CD4-positive, CD25-positive, alpha-beta regulatory T cell (primary cell): ENCODE data around the gene CCR1. TPM values are rescaled to one million over a fixed set of nuclear protein-coding genes. Genes with fewer than 3 reads are reported as not detected.

Experiments used
- ATAC-seq, 2 donors: fragments of 150-1000 bp; cut with Tn5 transposase; one replicate each; pipeline ENCODE4 v1.10.0; 2021; ENCODE audit warnings: low read depth in 2 of 2, moderate number of reproducible peaks in 2 of 2, moderate library complexity in 1 of 2
- DNase-seq, 3 donors: peaks; one replicate each; pipeline versions ENCODE4 v3.0.0 to v3.0.0-alpha.2; 2012 to 2022; ENCODE audit warnings: mixed read lengths in 1 of 3
- H3K27ac ChIP-seq: one replicate; pipeline ENCODE4 v1.7.0; 2013; ENCODE audit warnings: mild to moderate bottlenecking, low read length; ENCODE audit not compliant: insufficient read depth, poor library complexity, severe bottlenecking
- H3K27me3 ChIP-seq: one replicate; pipeline ENCODE4 v1.7.0; 2013; ENCODE audit warnings: low read length; ENCODE audit not compliant: control insufficient read depth, insufficient read depth
- H3K36me3 ChIP-seq: one replicate; pipeline ENCODE4 v1.7.0; 2013; ENCODE audit warnings: mild to moderate bottlenecking, low read length, moderate library complexity; ENCODE audit not compliant: control insufficient read depth, insufficient read depth
- H3K4me1 ChIP-seq: 2 replicates; pipeline ENCODE4 v1.7.0; 2013; ENCODE audit warnings: mild to moderate bottlenecking, low read length; ENCODE audit not compliant: insufficient read depth, control insufficient read depth, poor library complexity, severe bottlenecking
- H3K4me3 ChIP-seq: one replicate; pipeline ENCODE4 v1.7.0; 2013; ENCODE audit warnings: low read depth, mild to moderate bottlenecking, low read length, moderate library complexity
- H3K9me3 ChIP-seq, 2 experiments: 1 replicate in 1 of 2; 2 replicates in 1 of 2; pipeline ENCODE4 v1.7.0; 2013; ENCODE audit warnings: low read length in 2 of 2, mild to moderate bottlenecking in 1 of 2, moderate library complexity in 1 of 2; ENCODE audit not compliant: control insufficient read depth in 2 of 2
- H3K27ac Mint-ChIP-seq, 3 donors: one replicate each; pipeline ENCODE4 v1.8.0; 2020 to 2022; ENCODE audit warnings: mild to moderate bottlenecking in 3 of 3, mixed read lengths in 3 of 3, moderate library complexity in 2 of 3
- H3K27me3 Mint-ChIP-seq: one replicate; pipeline ENCODE4 v1.8.0; 2022; ENCODE audit warnings: mild to moderate bottlenecking, mixed read lengths
- H3K36me3 Mint-ChIP-seq: one replicate; pipeline ENCODE4 v1.8.0; 2020; ENCODE audit warnings: mixed read lengths
- H3K4me1 Mint-ChIP-seq, 4 donors: one replicate each; pipeline ENCODE4 v1.8.0; 2020 to 2022; ENCODE audit warnings: mixed read lengths in 4 of 4, mild to moderate bottlenecking in 1 of 4
- H3K4me3 Mint-ChIP-seq, 4 donors: one replicate each; pipeline ENCODE4 v1.8.0; 2020 to 2022; ENCODE audit warnings: mild to moderate bottlenecking in 4 of 4, mixed read lengths in 4 of 4, moderate library complexity in 3 of 4
- H3K9me3 Mint-ChIP-seq, 7 donors: one replicate each; pipeline ENCODE4 v1.8.0; 2020 to 2022; ENCODE audit warnings: mixed read lengths in 7 of 7, mild to moderate bottlenecking in 3 of 7, moderate library complexity in 2 of 7
- polyA plus RNA-seq, 4 donors: library from polyadenylated mRNA; unstranded; fragments of 300-500 nt; fragmentation: Illumina TruSeq; gene quantifications; one replicate each; pipeline ENCODE4 v1.2.3, GENCODE V29; 2021
- total RNA-seq: library from RNA; stranded (reverse); gene quantifications from one replicate; pipeline ENCODE4 v1.2.3, GENCODE V29; 2022

The CCR1 gene
- total and polyA plus RNA-seq, 5 donors from 2014 or later, result 0.11 to 1.0 (median 0.25) TPM; not detected in 1

- no peak overlapping the region for H3K4me3 Mint-ChIP-seq
- H3K4me3 ChIP-seq, result no peak overlapping the region
- H3K9me3 Mint-ChIP-seq, result peaks cover 0 to 3% (median 0%) of the 10 kb centered on the region in 7 donors
- no peaks in the 10 kb centered on the region for H3K27me3 Mint-ChIP-seq
- no peaks in the 10 kb centered on the region for H3K4me1 ChIP-seq
- H3K4me1 Mint-ChIP-seq, result peaks cover 0 to 7% (median 2%) of the 10 kb centered on the region in 4 donors
- H3K27ac Mint-ChIP-seq, result no peak overlapping the region
- H3K27ac ChIP-seq, result no peak overlapping the region
- no peaks in the 10 kb centered on the region for H3K27me3 ChIP-seq
- no peaks in the 10 kb centered on the region for H3K36me3 ChIP-seq
- no peaks in the 10 kb centered on the region for H3K9me3 ChIP-seq
- no peaks in the 10 kb centered on the region for H3K36me3 Mint-ChIP-seq
- DNase-seq, result no peak
- no peak for ATAC-seq
Observed at GRCh38 chr3:46200790-46201189, 7.3 kb downstream of the CCR1 start.

GRCh38 chr3:46200211-46200610 is 7.9 kb downstream of the CCR1 start:
- Mint-ChIP-seq H3K27ac (no peak overlapping the region), H3K4me1 (peaks cover 0 to 4% (median 2%) of the 10 kb centered on the region in 4 donors), H3K36me3 (no peaks in the 10 kb centered on the region), H3K27me3 (no peaks in the 10 kb centered on the region), H3K9me3 (peaks cover 0 to 4% (median 2%) of the 10 kb centered on the region in 7 donors), H3K4me3 (no peak overlapping the region)
- Histone ChIP-seq H3K36me3 (no peaks in the 10 kb centered on the region), H3K27me3 (no peaks in the 10 kb centered on the region), H3K4me3 (no peak overlapping the region), H3K4me1 (no peaks in the 10 kb centered on the region), H3K27ac (no peak overlapping the region), H3K9me3 (no peaks in the 10 kb centered on the region)
- ATAC-seq (no peak), DNase-seq (no peak)

DNA sequence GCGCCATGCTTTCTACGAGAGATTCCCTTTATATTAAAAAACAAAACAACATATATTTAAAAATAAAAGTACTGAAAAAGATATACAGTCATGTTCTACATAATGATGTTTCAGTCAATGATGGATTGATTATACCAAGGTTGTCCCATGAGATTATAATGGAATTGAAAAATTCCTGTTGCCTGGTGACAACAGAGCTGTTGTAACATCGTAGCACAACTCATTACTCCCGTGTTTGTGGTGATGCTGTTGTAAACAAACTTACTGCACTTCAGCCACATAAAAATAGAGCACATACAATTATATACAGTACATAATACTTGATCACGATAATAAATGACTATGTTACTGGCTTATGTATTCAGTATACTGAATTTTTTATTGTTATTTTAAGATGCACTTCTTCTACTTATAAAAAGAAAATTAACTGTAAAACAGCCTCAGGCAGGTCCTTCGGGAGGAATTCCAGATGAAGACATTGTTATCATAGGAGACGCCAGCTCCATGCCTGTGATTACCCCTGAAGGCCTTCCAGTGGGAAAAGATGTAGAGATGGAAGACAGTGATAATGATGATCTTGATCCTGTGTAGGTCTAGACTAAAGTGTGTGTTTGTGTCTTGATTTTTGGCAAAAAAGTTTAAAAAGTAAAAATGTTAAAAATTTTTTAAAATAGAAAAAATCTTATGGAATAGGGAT is 11.7 kb downstream of the CCR1 start:
- DNase-seq (no peak), ATAC-seq (no peak)
- Mint-ChIP-seq H3K27me3 (peaks cover 13% of the 10 kb centered on the region), H3K4me3 (no peak overlapping the region), H3K27ac (peak overlapping the region in 1 of 3 donors; percentile 29), H3K36me3 (peaks cover 4% of the 10 kb centered on the region), H3K4me1 (no peaks in the 10 kb centered on the region), H3K9me3 (peaks cover 0 to 25% (median 13%) of the 10 kb centered on the region in 7 donors)
- Histone ChIP-seq H3K27me3 (peaks cover 3% of the 10 kb centered on the region), H3K9me3 (peaks cover 16 to 17% of the 10 kb centered on the region in 2 experiments), H3K27ac (no peak overlapping the region), H3K36me3 (no peaks in the 10 kb centered on the region), H3K4me1 (no peaks in the 10 kb centered on the region), H3K4me3 (no peak overlapping the region)

DNA sequence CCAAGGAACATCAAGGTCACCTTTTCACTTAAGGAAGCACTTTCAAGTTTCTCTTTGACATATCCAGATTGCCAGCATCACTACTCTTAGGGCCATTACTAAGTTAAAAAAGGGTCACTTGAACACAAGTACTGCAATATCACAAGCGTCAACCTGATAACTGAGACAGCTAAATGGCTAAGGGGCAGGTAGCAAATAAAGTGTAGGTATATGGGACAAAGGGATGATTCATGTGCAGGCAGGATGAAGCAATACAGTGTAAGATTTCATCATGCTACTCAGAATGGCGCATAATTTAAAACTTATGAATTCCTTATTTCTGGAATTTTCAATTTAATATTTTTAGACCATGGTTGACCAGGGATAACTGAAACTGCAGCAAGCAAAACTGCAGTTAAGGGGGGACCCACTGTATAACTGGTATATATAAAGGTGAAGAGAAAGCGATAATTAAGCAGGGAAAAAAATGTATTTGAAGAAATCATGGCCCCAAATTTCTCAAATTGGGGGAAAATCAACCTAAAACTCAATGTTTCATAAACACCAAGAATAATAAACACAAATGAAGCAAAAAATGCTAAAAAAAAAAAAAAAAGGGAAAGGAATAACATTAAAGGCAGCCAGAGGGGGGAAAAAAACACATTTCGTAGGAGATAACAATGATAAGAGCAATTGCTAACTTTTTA is 13.1 kb downstream of the CCR1 start:
- no peak overlapping the region for H3K4me3 ChIP-seq
- no peak overlapping the region for H3K4me3 Mint-ChIP-seq

DNA sequence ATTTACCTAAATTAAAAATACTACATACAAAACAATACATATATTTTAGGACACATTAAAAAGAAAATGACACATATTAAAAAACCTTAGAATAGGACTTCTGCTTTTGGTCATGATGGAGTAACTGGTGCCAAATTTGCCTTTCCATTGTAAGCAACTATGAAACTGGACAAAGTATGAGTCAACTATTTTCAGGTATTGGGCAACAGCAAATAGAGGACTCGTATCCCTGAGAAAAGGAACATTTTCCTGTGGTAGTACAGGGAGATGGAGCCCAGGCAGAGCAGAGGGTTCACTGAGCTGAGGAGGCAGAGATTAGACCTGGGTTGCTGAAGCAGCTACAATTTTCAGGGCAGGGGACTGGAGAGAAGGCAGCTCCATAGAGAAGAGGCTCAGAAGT is 14.7 kb downstream of the CCR1 start:
- Histone ChIP-seq H3K36me3 (no peaks in the 10 kb centered on the region), H3K27ac (no peak overlapping the region), H3K27me3 (peaks cover 3% of the 10 kb centered on the region), H3K9me3 (peaks cover 16 to 17% of the 10 kb centered on the region in 2 experiments), H3K4me1 (no peaks in the 10 kb centered on the region), H3K4me3 (no peak overlapping the region)
- DNase-seq (no peak), ATAC-seq (no peak)
- Mint-ChIP-seq H3K9me3 (peaks cover 0 to 25% (median 13%) of the 10 kb centered on the region in 7 donors), H3K4me3 (no peak overlapping the region), H3K27me3 (peaks cover 19% of the 10 kb centered on the region), H3K27ac (no peak overlapping the region), H3K36me3 (peaks cover 4% of the 10 kb centered on the region), H3K4me1 (no peaks in the 10 kb centered on the region)

More for the DNA sequence above, 13.1 kb downstream of the CCR1 start:
- no peak for ATAC-seq
- Mint-ChIP-seq H3K27ac (peak overlapping the region in 1 of 3 donors; percentile 85), H3K9me3 (peaks cover 0 to 25% (median 13%) of the 10 kb centered on the region in 7 donors), H3K27me3 (peaks cover 19% of the 10 kb centered on the region), H3K4me1 (no peaks in the 10 kb centered on the region), H3K36me3 (peaks cover 4% of the 10 kb centered on the region)
- no peak for DNase-seq
- Histone ChIP-seq H3K27me3 (peaks cover 3% of the 10 kb centered on the region), H3K4me1 (no peaks in the 10 kb centered on the region), H3K9me3 (peaks cover 16 to 17% of the 10 kb centered on the region in 2 experiments), H3K27ac (no peak overlapping the region), H3K36me3 (no peaks in the 10 kb centered on the region)

DNA sequence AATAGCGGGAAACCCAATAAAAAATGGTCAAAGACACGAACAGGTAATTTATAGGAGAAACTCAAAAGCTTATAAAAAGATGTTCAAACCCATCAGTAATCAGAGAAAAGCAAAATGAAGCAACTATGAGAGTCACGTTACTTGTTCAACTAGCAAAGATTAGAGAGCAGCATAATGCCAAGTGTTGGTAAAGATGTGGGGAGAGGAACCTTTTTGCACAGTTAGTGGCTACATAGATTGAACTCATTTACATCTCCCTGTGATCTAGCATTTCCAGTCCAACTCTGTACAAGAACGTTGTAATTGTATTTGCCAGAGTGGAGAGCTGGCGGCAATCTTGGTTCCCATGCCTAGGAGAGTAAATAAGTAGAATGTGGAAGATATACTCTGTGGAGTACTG is 15.2 kb downstream of the CCR1 start:
- no peaks in the 10 kb centered on the region for H3K4me1 Mint-ChIP-seq
- H3K27ac Mint-ChIP-seq, result no peak overlapping the region
- Histone ChIP-seq H3K36me3 (no peaks in the 10 kb centered on the region), H3K27me3 (peaks cover 3% of the 10 kb centered on the region), H3K27ac (no peak overlapping the region), H3K9me3 (peaks cover 16 to 17% of the 10 kb centered on the region in 2 experiments), H3K4me1 (no peaks in the 10 kb centered on the region), H3K4me3 (no peak overlapping the region)
- H3K4me3 Mint-ChIP-seq, result no peak overlapping the region
- H3K9me3 Mint-ChIP-seq, result peaks cover 0 to 25% (median 13%) of the 10 kb centered on the region in 7 donors
- DNase-seq (no peak), ATAC-seq (no peak)
- peaks cover 4% of the 10 kb centered on the region for H3K36me3 Mint-ChIP-seq
- peaks cover 24% of the 10 kb centered on the region for H3K27me3 Mint-ChIP-seq

- H3K9me3 Mint-ChIP-seq, result peaks cover 0 to 25% (median 10%) of the 10 kb centered on the region in 7 donors
- Histone ChIP-seq H3K9me3 (peaks cover 16 to 17% of the 10 kb centered on the region in 2 experiments), H3K4me3 (no peak overlapping the region), H3K4me1 (no peaks in the 10 kb centered on the region), H3K27ac (no peak overlapping the region), H3K36me3 (no peaks in the 10 kb centered on the region), H3K27me3 (peaks cover 3% of the 10 kb centered on the region)
- peaks cover 4% of the 10 kb centered on the region for H3K36me3 Mint-ChIP-seq
- no peak overlapping the region for H3K27ac Mint-ChIP-seq
- H3K4me3 Mint-ChIP-seq, result no peak overlapping the region
- peaks cover 2 to 6% (median 3%) of the 10 kb centered on the region in 4 donors for H3K4me1 Mint-ChIP-seq
- peaks cover 31% of the 10 kb centered on the region for H3K27me3 Mint-ChIP-seq
- ATAC-seq (no peak), DNase-seq (no peak)
Observed at GRCh38 chr3:46191730-46192129, 16.4 kb downstream of the CCR1 start.
